Mesendoderm (in vitro differentiated cells): ENCODE results near the gene ZNF664. TPM values are rescaled to one million over a fixed set of nuclear protein-coding genes. Genes with fewer than 3 reads are reported as not detected.

Experiments
- small RNA-seq: library from polyadenylated mRNA; stranded (forward); fragments of <200 nt; extraction: miRNeasy Mini kit (QIAGEN cat#:217004); gene quantifications from one replicate; pipeline ENCODE3, GENCODE V24; 2013; ENCODE audit not compliant: insufficient read depth

Gene ZNF664

Small RNAs within 50 kb of the gene (small RNA-seq; reads per million reads assigned to genes)
- gene AC068790.4 (not detected), gene AC068790.6 (not detected)
